ENCODE data around the gene PCNT. TPM values are rescaled to one million over a fixed set of nuclear protein-coding genes. Genes with fewer than 3 reads are reported as not detected.

PCNT gene
- polyA plus RNA-seq, 1 donor from 2014 or later, result 28.2 TPM

DNA sequence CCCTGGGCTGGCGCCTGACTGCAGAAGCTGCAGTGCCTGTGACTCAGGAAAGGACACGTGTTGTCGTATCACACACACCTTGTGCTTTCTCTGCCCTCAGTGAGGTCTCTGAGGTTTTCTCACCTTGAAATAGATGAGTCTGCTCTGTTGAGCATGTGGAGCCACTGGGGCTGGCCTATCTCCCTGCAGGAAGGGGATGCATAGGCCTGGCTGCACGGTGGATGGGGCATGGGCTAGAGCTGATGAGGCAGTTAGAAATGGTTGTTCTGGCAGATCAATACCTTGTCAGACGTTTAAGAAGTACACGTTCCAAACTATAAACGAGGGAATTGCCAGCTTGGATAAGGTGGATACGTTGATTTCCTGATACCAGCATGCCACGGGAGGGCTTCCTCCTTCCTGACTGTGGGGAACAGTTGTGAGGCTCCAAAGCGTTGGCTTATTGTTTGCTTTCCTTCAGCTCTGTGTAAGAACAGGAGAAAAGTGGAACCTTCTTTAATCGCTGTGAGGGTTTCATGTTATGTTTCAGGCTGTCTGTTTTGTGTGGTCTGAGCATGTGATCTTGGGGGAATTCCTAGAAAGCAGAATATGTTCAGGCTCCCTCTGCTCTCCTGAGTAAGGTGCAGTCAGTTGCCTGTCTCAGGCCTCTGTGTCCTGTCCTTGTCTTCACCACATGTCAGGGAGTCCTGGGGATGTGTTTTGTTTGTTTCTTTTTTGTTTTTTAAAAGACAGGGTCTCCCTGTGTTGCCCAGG is 44.8 kb downstream of the PCNT start:
- H2AFZ ChIP-seq (ENCODE audit: low read depth, low read length), result no peak overlapping the region
- TF ChIP-seq SMC3 (conservative IDR thresholded peaks at IDR 0.05; ENCODE audit: poor library complexity) (no peak), RAD21 (conservative IDR thresholded peaks at IDR 0.05) (no peak), TAF1 (IDR thresholded peaks at IDR 0.05; ENCODE audit: low read depth) (no peak), EZH2 (IDR thresholded peaks at IDR 0.05; ENCODE audit: borderline replicate concordance, insufficient read depth, low read length, poor library complexity, severe bottlenecking) (no peak), POLR2AphosphoS5 (IDR thresholded peaks at IDR 0.05) (no peak), EP300 (conservative IDR thresholded peaks at IDR 0.05; ENCODE audit: poor library complexity, severe bottlenecking) (no peak), MXI1 (conservative IDR thresholded peaks at IDR 0.05; ENCODE audit: poor library complexity, severe bottlenecking) (no peak)
- TF ChIP-seq, protein P1, sequence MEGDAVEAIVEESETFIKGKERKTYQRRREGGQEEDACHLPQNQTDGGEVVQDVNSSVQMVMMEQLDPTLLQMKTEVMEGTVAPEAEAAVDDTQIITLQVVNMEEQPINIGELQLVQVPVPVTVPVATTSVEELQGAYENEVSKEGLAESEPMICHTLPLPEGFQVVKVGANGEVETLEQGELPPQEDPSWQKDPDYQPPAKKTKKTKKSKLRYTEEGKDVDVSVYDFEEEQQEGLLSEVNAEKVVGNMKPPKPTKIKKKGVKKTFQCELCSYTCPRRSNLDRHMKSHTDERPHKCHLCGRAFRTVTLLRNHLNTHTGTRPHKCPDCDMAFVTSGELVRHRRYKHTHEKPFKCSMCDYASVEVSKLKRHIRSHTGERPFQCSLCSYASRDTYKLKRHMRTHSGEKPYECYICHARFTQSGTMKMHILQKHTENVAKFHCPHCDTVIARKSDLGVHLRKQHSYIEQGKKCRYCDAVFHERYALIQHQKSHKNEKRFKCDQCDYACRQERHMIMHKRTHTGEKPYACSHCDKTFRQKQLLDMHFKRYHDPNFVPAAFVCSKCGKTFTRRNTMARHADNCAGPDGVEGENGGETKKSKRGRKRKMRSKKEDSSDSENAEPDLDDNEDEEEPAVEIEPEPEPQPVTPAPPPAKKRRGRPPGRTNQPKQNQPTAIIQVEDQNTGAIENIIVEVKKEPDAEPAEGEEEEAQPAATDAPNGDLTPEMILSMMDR (IDR thresholded peaks at IDR 0.05; ENCODE audit: poor library complexity, severe bottlenecking), result no peak
- TF ChIP-seq, protein P2, sequence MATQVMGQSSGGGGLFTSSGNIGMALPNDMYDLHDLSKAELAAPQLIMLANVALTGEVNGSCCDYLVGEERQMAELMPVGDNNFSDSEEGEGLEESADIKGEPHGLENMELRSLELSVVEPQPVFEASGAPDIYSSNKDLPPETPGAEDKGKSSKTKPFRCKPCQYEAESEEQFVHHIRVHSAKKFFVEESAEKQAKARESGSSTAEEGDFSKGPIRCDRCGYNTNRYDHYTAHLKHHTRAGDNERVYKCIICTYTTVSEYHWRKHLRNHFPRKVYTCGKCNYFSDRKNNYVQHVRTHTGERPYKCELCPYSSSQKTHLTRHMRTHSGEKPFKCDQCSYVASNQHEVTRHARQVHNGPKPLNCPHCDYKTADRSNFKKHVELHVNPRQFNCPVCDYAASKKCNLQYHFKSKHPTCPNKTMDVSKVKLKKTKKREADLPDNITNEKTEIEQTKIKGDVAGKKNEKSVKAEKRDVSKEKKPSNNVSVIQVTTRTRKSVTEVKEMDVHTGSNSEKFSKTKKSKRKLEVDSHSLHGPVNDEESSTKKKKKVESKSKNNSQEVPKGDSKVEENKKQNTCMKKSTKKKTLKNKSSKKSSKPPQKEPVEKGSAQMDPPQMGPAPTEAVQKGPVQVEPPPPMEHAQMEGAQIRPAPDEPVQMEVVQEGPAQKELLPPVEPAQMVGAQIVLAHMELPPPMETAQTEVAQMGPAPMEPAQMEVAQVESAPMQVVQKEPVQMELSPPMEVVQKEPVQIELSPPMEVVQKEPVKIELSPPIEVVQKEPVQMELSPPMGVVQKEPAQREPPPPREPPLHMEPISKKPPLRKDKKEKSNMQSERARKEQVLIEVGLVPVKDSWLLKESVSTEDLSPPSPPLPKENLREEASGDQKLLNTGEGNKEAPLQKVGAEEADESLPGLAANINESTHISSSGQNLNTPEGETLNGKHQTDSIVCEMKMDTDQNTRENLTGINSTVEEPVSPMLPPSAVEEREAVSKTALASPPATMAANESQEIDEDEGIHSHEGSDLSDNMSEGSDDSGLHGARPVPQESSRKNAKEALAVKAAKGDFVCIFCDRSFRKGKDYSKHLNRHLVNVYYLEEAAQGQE (IDR thresholded peaks at IDR 0.05; ENCODE audit: borderline replicate concordance), result no peak
- H3K9ac ChIP-seq (ENCODE audit: low read length), result no peak overlapping the region
- H3F3A ChIP-seq (ENCODE audit: insufficient read depth, low read length, poor library complexity, severe bottlenecking), result no peaks in the 10 kb centered on the region
- H3K79me2 ChIP-seq (replicated peaks; ENCODE audit: insufficient read depth, low read length), result peaks cover 3% of the 10 kb centered on the region
- no peaks in the 10 kb centered on the region for H3K9me2 ChIP-seq (ENCODE audit: insufficient read depth, low read length)
- no peaks in the 10 kb centered on the region for H4K20me1 ChIP-seq (ENCODE audit: insufficient read depth)
- H3K36me3 ChIP-seq (ENCODE audit: insufficient read depth, low read length), result peaks cover 8% of the 10 kb centered on the region
- no peak overlapping the region for H3K4me2 ChIP-seq (ENCODE audit: low read length)
- H3K27me3 ChIP-seq (ENCODE audit: insufficient read depth, low read depth, low read length), result no peaks in the 10 kb centered on the region
- H3K9me3 ChIP-seq (ENCODE audit: low read length), result no peaks in the 10 kb centered on the region
- H3K4me3 ChIP-seq (ENCODE audit: low read length), result no peak overlapping the region
- H3K27ac ChIP-seq (ENCODE audit: low read length), result no peak overlapping the region

DNA sequence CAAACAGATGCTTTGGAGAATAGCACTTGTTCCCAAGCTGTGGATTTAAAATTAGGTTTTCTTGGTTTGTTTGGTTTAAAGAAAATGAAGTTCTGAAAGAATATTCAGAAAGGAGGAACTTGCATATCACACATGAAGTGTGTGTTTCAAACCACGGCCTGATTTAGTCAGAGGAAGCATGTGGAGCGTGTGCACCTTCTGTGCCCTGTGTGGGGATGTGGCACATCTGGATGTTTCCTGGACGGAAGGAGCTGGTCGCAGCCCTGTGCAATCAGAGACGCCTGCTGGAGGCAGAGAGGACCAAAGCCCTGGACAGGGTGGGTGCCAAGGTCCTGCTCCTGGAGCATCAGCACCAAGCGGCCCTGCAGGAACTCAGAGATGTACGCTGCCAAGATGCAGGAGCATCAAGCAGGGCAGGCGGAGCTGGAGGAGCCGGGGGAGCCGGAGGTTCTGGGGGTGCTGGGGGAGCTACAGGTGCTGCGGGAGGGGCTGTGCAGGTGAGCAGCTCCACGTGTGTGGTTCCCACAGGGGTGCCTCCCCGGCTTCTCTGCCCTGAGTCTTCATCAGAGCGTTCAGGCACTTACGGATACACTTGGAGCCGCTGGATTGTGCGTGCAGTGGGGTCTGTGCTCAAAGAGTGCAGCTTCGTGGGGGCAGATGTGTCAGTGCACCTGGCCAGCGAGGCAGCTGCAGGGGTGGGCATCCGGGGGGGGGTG is 45.7 kb downstream of the PCNT start:
- TF ChIP-seq, protein P1 (IDR thresholded peaks at IDR 0.05; ENCODE audit: poor library complexity, severe bottlenecking), result no peak
- TF ChIP-seq, protein P2 (IDR thresholded peaks at IDR 0.05; ENCODE audit: borderline replicate concordance), result no peak
- TF ChIP-seq POLR2AphosphoS5 (IDR thresholded peaks at IDR 0.05) (no peak), SMC3 (conservative IDR thresholded peaks at IDR 0.05; ENCODE audit: poor library complexity) (no peak), TAF1 (IDR thresholded peaks at IDR 0.05; ENCODE audit: low read depth) (no peak), MXI1 (conservative IDR thresholded peaks at IDR 0.05; ENCODE audit: poor library complexity, severe bottlenecking) (no peak), EZH2 (IDR thresholded peaks at IDR 0.05; ENCODE audit: borderline replicate concordance, insufficient read depth, low read length, poor library complexity, severe bottlenecking) (no peak), EP300 (conservative IDR thresholded peaks at IDR 0.05; ENCODE audit: poor library complexity, severe bottlenecking) (no peak), RAD21 (conservative IDR thresholded peaks at IDR 0.05) (no peak)
- no peak overlapping the region for H3K27ac ChIP-seq (ENCODE audit: low read length)

More for the DNA sequence above, 45.7 kb downstream of the PCNT start:
- H3K36me3 ChIP-seq (ENCODE audit: insufficient read depth, low read length), result peaks cover 8% of the 10 kb centered on the region
- no peaks in the 10 kb centered on the region for H3F3A ChIP-seq (ENCODE audit: insufficient read depth, low read length, poor library complexity, severe bottlenecking)
- no peaks in the 10 kb centered on the region for H3K9me3 ChIP-seq (ENCODE audit: low read length)
- H3K79me2 ChIP-seq (replicated peaks; ENCODE audit: insufficient read depth, low read length), result peaks cover 3% of the 10 kb centered on the region
- no peaks in the 10 kb centered on the region for H3K27me3 ChIP-seq (ENCODE audit: insufficient read depth, low read depth, low read length)
- H3K4me3 ChIP-seq (ENCODE audit: low read length), result no peak overlapping the region
- H3K9me2 ChIP-seq (ENCODE audit: insufficient read depth, low read length), result no peaks in the 10 kb centered on the region
- no peaks in the 10 kb centered on the region for H4K20me1 ChIP-seq (ENCODE audit: insufficient read depth)
- no peak overlapping the region for H3K4me2 ChIP-seq (ENCODE audit: low read length)
- H2AFZ ChIP-seq (ENCODE audit: low read depth, low read length), result no peak overlapping the region
- H3K9ac ChIP-seq (ENCODE audit: low read length), result no peak overlapping the region
